GM12878 (cell line): ENCODE results near the gene SETD1B. TPM values are rescaled to one million over a fixed set of nuclear protein-coding genes. Genes with fewer than 3 reads are reported as not detected.
A peak's percentile ranks its signal among the peaks of the same experiment; 100 is the strongest.

ENCODE experiments used
- ATAC-seq: fragments of 200-7000 bp; cut with Tn5 transposase; 3 replicates; pipeline ENCODE4 v1.9.1; 2020; ENCODE audit warnings: mild to moderate bottlenecking, moderate library complexity
- BruUV-seq: library from RNA; stranded (reverse); fragments of 400-500 nt; replicated peaks from 2 replicates; lab custom pipeline; 2021; lab: Mats Ljungman, UMichigan
- CTCF ChIA-PET: fragments of 300-600 bp; sonication (Branson Sonifier 250); formaldehyde crosslinking; extraction: SDS; loops from one replicate; lab custom pipeline; 2021; ENCODE audit warnings: inconsistent platforms; lab: Yijun Ruan, JAX
- POLR2A ChIA-PET: fragments of 350-600 bp; formaldehyde crosslinking; extraction: SDS; loops from one replicate; lab custom pipeline; 2021; ENCODE audit warnings: inconsistent platforms; lab: Charles Lee
- RAD21 ChIA-PET: fragments of 300-600 bp; sonication (Branson Sonifier 250); formaldehyde crosslinking; loops from one replicate; lab custom pipeline; 2023; ENCODE audit warnings: antibody characterized with exemption; ENCODE audit not compliant: unreplicated experiment; lab: Charles Lee
- SMC1A ChIA-PET: fragments of 300-600 bp; sonication (Branson Sonifier 250); formaldehyde crosslinking; loops from one replicate; lab custom pipeline; 2023; ENCODE audit not compliant: unreplicated experiment, uncharacterized antibody; lab: Charles Lee
- DNase-seq: peaks from one replicate; pipeline ENCODE4 v3.0.0-alpha.2; 2011; ENCODE audit warnings: low read depth, low spot score
- FAIRE-seq: peaks from 3 replicates; lab custom pipeline; 2011; peaks lifted over from hg19 to GRCh38; lab: Jason Lieb, UNC
- H2AFZ ChIP-seq: 2 replicates; pipeline ENCODE4 v1.6.0; 2011; ENCODE audit warnings: low read depth, low read length, control low read depth; ENCODE audit not compliant: control insufficient read depth
- H3K27ac ChIP-seq: 2 replicates; pipeline ENCODE4 v1.5.1; 2011; ENCODE audit warnings: control low read depth; ENCODE audit not compliant: control insufficient read depth, insufficient read depth
- H3K27me3 ChIP-seq, 2 experiments: replicated peaks in 1 of 2; 2 replicates each; pipeline versions ENCODE4 v1.6.0 to v1.6.1; 2011; ENCODE audit warnings: low read length in 1 of 2; ENCODE audit not compliant: control insufficient read depth in 2 of 2, insufficient read depth in 2 of 2
- H3K36me3 ChIP-seq, 2 experiments: 2 replicates each; pipeline ENCODE4 v1.5.1; 2011; ENCODE audit warnings: low read length in 1 of 2; ENCODE audit not compliant: control insufficient read depth in 2 of 2, insufficient read depth in 2 of 2
- H3K4me1 ChIP-seq: 2 replicates; pipeline ENCODE4 v1.6.1; 2011; ENCODE audit warnings: mild to moderate bottlenecking, low read length, moderate library complexity, mixed read lengths; ENCODE audit not compliant: control insufficient read depth, insufficient read depth
- H3K4me2 ChIP-seq: 2 replicates; pipeline ENCODE4 v1.6.0; 2011; ENCODE audit warnings: control low read depth; ENCODE audit not compliant: control insufficient read depth, insufficient read depth
- H3K4me3 ChIP-seq: fragments of 200-600 bp; sonication (generic); 2 replicates; pipeline ENCODE4 v1.5.1; 2016
- H3K79me2 ChIP-seq: 2 replicates; pipeline ENCODE4 v1.6.0; 2011; ENCODE audit warnings: low read length; ENCODE audit not compliant: control insufficient read depth, insufficient read depth
- H3K9ac ChIP-seq: 2 replicates; pipeline ENCODE4 v1.8.0; 2011; ENCODE audit warnings: low read length, control low read depth, mixed read lengths; ENCODE audit not compliant: control insufficient read depth, insufficient read depth
- H3K9me3 ChIP-seq: replicated peaks from 3 replicates; pipeline ENCODE4 v1.5.1; 2011; ENCODE audit warnings: mild to moderate bottlenecking, low read length; ENCODE audit not compliant: control insufficient read depth, insufficient read depth
- H4K20me1 ChIP-seq: 2 replicates; pipeline ENCODE4 v1.6.0; 2011; ENCODE audit not compliant: control insufficient read depth, insufficient read depth
- BCLAF1 ChIP-seq: fragments of 450-650 bp; IDR thresholded peaks from 2 replicates; pipeline ENCODE4 v1.6.1; 2017; ENCODE audit warnings: antibody characterized with exemption, mild to moderate bottlenecking, moderate library complexity
- CBFB ChIP-seq: IDR thresholded peaks from 2 replicates; pipeline ENCODE4 v1.6.1; 2016; ENCODE audit warnings: antibody characterized with exemption, low read depth
- MYB ChIP-seq: fragments of 150-350 bp; IDR thresholded peaks from 2 replicates; pipeline ENCODE4 v1.6.1; 2014; ENCODE audit warnings: mild to moderate bottlenecking, low read depth, low read length, borderline replicate concordance
- ZNF384 ChIP-seq: IDR thresholded peaks from 2 replicates; pipeline ENCODE4 v1.6.1; 2012; ENCODE audit warnings: low read depth, mild to moderate bottlenecking, low read length, improper control_type of control experiment, borderline replicate concordance
- WGBS: methylation state at CpG from one replicate; pipeline ENCODE4 v1.1.6; 2016; ENCODE audit warnings: low lambda C conversion rate; ENCODE audit not compliant: insufficient replicate concordance, insufficient coverage; ENCODE audit errors: missing lambda C conversion rate; 5-methylcytosine and 5-hydroxymethylcytosine counted together
- in situ Hi-C: fragments of 300-500 bp; cut with MboI; formaldehyde crosslinking; loops from 9 replicates; pipeline ENCODE4 v1.14.3; 2018; ENCODE audit warnings: mixed read lengths
- intact Hi-C: fragments of 100-400 bp; cut with micrococcal nuclease; formaldehyde crosslinking; loops from one replicate; pipeline ENCODE4 v1.14.2; 2022; ENCODE audit not compliant: unreplicated experiment
- polyA plus RNA-seq, 11 experiments: library from polyadenylated mRNA; depleted of rRNA in 4 of 11; unstranded in 6 of 11; stranded (reverse) in 5 of 11; fragments of >200 nt; fragmentation: Nextera tagmentation in 4 of 11; fragmentation: Illumina TruSeq in 1 of 11; extraction: Ambion mirVana in 4 of 11; extraction: Trizol in 1 of 11; gene quantifications; 1 replicate in 1 of 11; 2 replicates in 10 of 11; pipeline versions ENCODE4 v1.2.1 to v1.2.3, GENCODE V29; 2011 to 2016; ENCODE audit warnings: inconsistent platforms in 2 of 11, missing spikeins in 2 of 11, low read depth in 1 of 11
- total RNA-seq, 4 experiments: library from RNA; depleted of rRNA in 3 of 4; stranded (reverse); fragments of >200 nt in 3 of 4; fragmentation: Illumina TruSeq in 1 of 4; extraction: Trizol in 1 of 4; gene quantifications; 2 replicates each; pipeline versions ENCODE4 v1.2.1 to v1.2.3, GENCODE V29; 2013 to 2021

The SETD1B gene
- total and polyA plus RNA-seq, 10 of the 15 experiments (the other 5 are each of a cell fraction or from before 2014, with no cell fraction given) = 0.50 to 17.3 (median 1.6) TPM

- FAIRE-seq (no peak), DNase-seq (no peak), ATAC-seq (no peak)
- Histone ChIP-seq H3K4me2 (no peak overlapping the region), H3K4me3 (0 out of 2 replicates have a peak overlapping the region, but pooled peaks have one; percentile 82), H3K36me3 (peaks cover 6 to 20% of the 10 kb centered on the region in 2 experiments; a peak in 3 of 4 replicates), H3K4me1 (peaks cover 23% of the 10 kb centered on the region)
- in situ Hi-C loops = no loop called here
- WGBS = 94% methylated on average over 31 of the region's 33 CpGs
- RAD21 ChIA-PET = interaction anchor here (1.2 to 13.1 kb wide), 5 partner anchors 8 to 78 kb away, joined by 3 to 395 read pairs (median 14); partner anchors contain the start of genes PSMD9 and RHOF
- BruUV-seq = no TSS peak
- TF ChIP-seq BCLAF1 = no peak
- no peak for TF ChIP-seq MYB
- TF ChIP-seq ZNF384 = no peak
- TF ChIP-seq CBFB = no peak
- TF ChIP-seq, all 136 proteins: peak for 0
- Histone ChIP-seq H3K9ac (no peak overlapping the region), H4K20me1 (peaks cover 9% of the 10 kb centered on the region), H3K79me2 (peaks cover 54% of the 10 kb centered on the region), H3K9me3 (no peaks in the 10 kb centered on the region), H2AFZ (no peak overlapping the region), H3K27me3 (no peaks in the 10 kb centered on the region), H3K27ac (no peak overlapping the region)
- intact Hi-C loops = no loop called here
- POLR2A ChIA-PET = interaction anchor here (0.6 to 2.5 kb wide), 7 partner anchors 8 to 181 kb away, joined by 3 to 48 read pairs (median 5); partner anchors contain the start of gene RHOF
- CTCF ChIA-PET = interaction anchor here (1.0 to 13.6 kb wide), 11 partner anchors 13 to 83 kb away, joined by 3 to 565 read pairs (median 11); partner anchors contain the start of genes PSMD9 and RHOF
- SMC1A ChIA-PET = interaction anchor here (1.3 to 12.2 kb wide), 6 partner anchors 8 to 124 kb away, joined by 3 to 226 read pairs (median 8); partner anchors contain the start of genes PSMD9 and RHOF
Measured at GRCh38 chr12:121810234-121810817, 6.5 kb downstream of the SETD1B start.
